ENCODE results near the gene TCF3. TPM values are rescaled to one million over a fixed set of nuclear protein-coding genes. Genes with fewer than 3 reads are reported as not detected.
"Not testable (repeated sequence)": the region's sequence is repeated elsewhere in the genome, so short reads cannot be mapped to it uniquely, and the experiment has no call there.

The TCF3 gene
- 18.5 TPM for total RNA-seq (ENCODE audit: insufficient read depth, low replicate concordance)

GRCh38 chr19:1652471-1653299, at the start of gene TCF3:
Gene TCF3 (minus strand): TSS chr19:1652615. CDS start chr19:1650248, 2,367 bp downstream.
- peak; percentile 99 for DNase-seq (ENCODE audit: low spot score)

- DNase-seq (ENCODE audit: low spot score): no peak
Observed at GRCh38 chr19:1700733-1701663, 48.6 kb upstream of the TCF3 start.

GRCh38 chr19:1699998-1700732, 47.8 kb upstream of the TCF3 start:
- DNase-seq (ENCODE audit: low spot score): no peak

- DNase-seq (ENCODE audit: low spot score): no peak
Observed at GRCh38 chr19:1699386-1699785, 47.0 kb upstream of the TCF3 start.

GRCh38 chr19:1698636-1699035, 46.2 kb upstream of the TCF3 start:
- no peak for DNase-seq (ENCODE audit: low spot score)

GRCh38 chr19:1695481-1695880, 43.1 kb upstream of the TCF3 start:
- not testable (repeated sequence) for DNase-seq (ENCODE audit: low spot score)

- DNase-seq (ENCODE audit: low spot score): no peak
Observed at GRCh38 chr19:1691589-1692290, 39.3 kb upstream of the TCF3 start.

- DNase-seq (ENCODE audit: low spot score): no peak
Observed at GRCh38 chr19:1690699-1691307, 38.4 kb upstream of the TCF3 start.

- DNase-seq (ENCODE audit: low spot score): not testable (repeated sequence)
Observed at GRCh38 chr19:1685785-1686184, 33.4 kb upstream of the TCF3 start.

- DNase-seq (ENCODE audit: low spot score): no peak
Observed at GRCh38 chr19:1685046-1685445, 32.6 kb upstream of the TCF3 start.

GRCh38 chr19:1684573-1684912, 32.1 kb upstream of the TCF3 start:
- DNase-seq (ENCODE audit: low spot score): no peak

- no peak for DNase-seq (ENCODE audit: low spot score)
Observed at GRCh38 chr19:1683869-1684572, 31.6 kb upstream of the TCF3 start.

GRCh38 chr19:1680976-1681375, 28.6 kb upstream of the TCF3 start:
- no peak for DNase-seq (ENCODE audit: low spot score)

- no peak for DNase-seq (ENCODE audit: low spot score)
Observed at GRCh38 chr19:1678073-1678472, 25.7 kb upstream of the TCF3 start.

GRCh38 chr19:1676351-1677266, 24.2 kb upstream of the TCF3 start:
- no peak for DNase-seq (ENCODE audit: low spot score)

- no peak for DNase-seq (ENCODE audit: low spot score)
Observed at GRCh38 chr19:1675633-1676350, 23.4 kb upstream of the TCF3 start.

GRCh38 chr19:1674293-1674679, 21.9 kb upstream of the TCF3 start:
- no peak for DNase-seq (ENCODE audit: low spot score)

- DNase-seq (ENCODE audit: low spot score): no peak
Observed at GRCh38 chr19:1673645-1674292, 21.4 kb upstream of the TCF3 start.
